IMR-90 (cell line): ENCODE measurements around the gene LRRC56. TPM values are rescaled to one million over a fixed set of nuclear protein-coding genes. Genes with fewer than 3 reads are reported as not detected.

Experiments used
- ATAC-seq: fragments of 200-7000 bp; cut with Tn5 transposase; 2 replicates; pipeline ENCODE4 v1.9.1; 2020; ENCODE audit warnings: low read depth, mild to moderate bottlenecking, moderate library complexity
- BruUV-seq: library from RNA; stranded (reverse); fragments of 400-500 nt; replicated peaks from 2 replicates; lab custom pipeline; 2021; lab: Mats Ljungman, UMichigan
- CTCF ChIA-PET: fragments of 300-600 bp; formaldehyde crosslinking; extraction: SDS; loops from one replicate; lab custom pipeline; 2021; ENCODE audit warnings: antibody characterized with exemption; lab: Yijun Ruan, JAX
- POLR2A ChIA-PET: fragments of 300-600 bp; sonication (Branson Sonifier 250); formaldehyde crosslinking; loops from one replicate; lab custom pipeline; 2022; ENCODE audit warnings: antibody characterized with exemption; ENCODE audit not compliant: unreplicated experiment; lab: Charles Lee
- DNase-seq: peaks from one replicate; pipeline ENCODE4 v3.0.0; 2013
- H2AFZ ChIP-seq: replicated peaks from 2 replicates; pipeline ENCODE3; 2013; ENCODE audit warnings: low read length, mild to moderate bottlenecking; ENCODE audit not compliant: poor library complexity
- H2AK5ac ChIP-seq: 2 replicates; pipeline ENCODE4 v1.6.1; 2013; ENCODE audit warnings: low read depth, low read length, inconsistent platforms
- H2AK9ac ChIP-seq: replicated peaks from 2 replicates; pipeline ENCODE3; 2013; ENCODE audit warnings: mild to moderate bottlenecking, low read depth, low read length, moderate library complexity; ENCODE audit not compliant: poor library complexity
- H2BK120ac ChIP-seq: 2 replicates; pipeline ENCODE4 v1.6.1; 2013; ENCODE audit warnings: low read depth, low read length, inconsistent platforms
- H2BK15ac ChIP-seq: 3 replicates; pipeline ENCODE4 v1.6.1; 2013; ENCODE audit warnings: low read depth, low read length, inconsistent platforms
- H2BK20ac ChIP-seq: 2 replicates; pipeline ENCODE4 v1.6.1; 2013; ENCODE audit warnings: low read depth, mild to moderate bottlenecking, inconsistent platforms, low read length, moderate library complexity
- H2BK5ac ChIP-seq: 2 replicates; pipeline ENCODE4 v1.6.1; 2013; ENCODE audit warnings: mild to moderate bottlenecking, low read depth, low read length, inconsistent platforms; ENCODE audit not compliant: poor library complexity, severe bottlenecking
- H3K14ac ChIP-seq: replicated peaks from 2 replicates; pipeline ENCODE4 v1.6.1; 2013; ENCODE audit warnings: low read depth, low read length, inconsistent platforms
- H3K18ac ChIP-seq: 2 replicates; pipeline ENCODE4 v1.6.1; 2013; ENCODE audit warnings: low read depth, low read length, control low read depth
- H3K23ac ChIP-seq: 2 replicates; pipeline ENCODE4 v1.6.1; 2013; ENCODE audit warnings: low read depth, low read length, inconsistent platforms
- H3K27ac ChIP-seq: 2 replicates; pipeline ENCODE4 v1.5.1; 2013; ENCODE audit warnings: mild to moderate bottlenecking, control low read depth, low read length; ENCODE audit not compliant: insufficient read depth
- H3K27me3 ChIP-seq: 2 replicates; pipeline ENCODE4 v1.6.1; 2013; ENCODE audit warnings: low read length; ENCODE audit not compliant: control insufficient read depth, insufficient read depth
- H3K36me3 ChIP-seq: 2 replicates; pipeline ENCODE4 v1.6.1; 2013; ENCODE audit warnings: low read length, mixed read lengths; ENCODE audit not compliant: control insufficient read depth, insufficient read depth
- H3K4ac ChIP-seq: 2 replicates; pipeline ENCODE4 v1.6.1; 2013; ENCODE audit warnings: low read depth, low read length, inconsistent platforms
- H3K4me1 ChIP-seq: 2 replicates; pipeline ENCODE4 v1.6.1; 2013; ENCODE audit warnings: low read length, mixed read lengths; ENCODE audit not compliant: control insufficient read depth, insufficient read depth
- H3K4me2 ChIP-seq: 2 replicates; pipeline ENCODE4 v1.6.1; 2013; ENCODE audit warnings: low read depth, mild to moderate bottlenecking, control low read depth, low read length, moderate library complexity
- H3K4me3 ChIP-seq: 2 replicates; pipeline ENCODE4 v1.5.1; 2013; ENCODE audit warnings: low read depth, mild to moderate bottlenecking, control low read depth, low read length, moderate library complexity; ENCODE audit not compliant: insufficient read depth
- H3K56ac ChIP-seq: 2 replicates; pipeline ENCODE4 v1.6.1; 2013; ENCODE audit warnings: low read length, inconsistent platforms; ENCODE audit not compliant: insufficient read depth; ENCODE audit errors: extremely low read depth
- H3K79me1 ChIP-seq, 2 experiments: 2 replicates each; pipeline ENCODE4 v1.6.1; 2013; ENCODE audit warnings: low read length in 2 of 2, inconsistent platforms in 1 of 2, low read depth in 1 of 2
- H3K9ac ChIP-seq: 2 replicates; pipeline ENCODE4 v1.6.1; 2013; ENCODE audit warnings: low read depth, low read length, control low read depth
- H3K9me1 ChIP-seq: 2 replicates; pipeline ENCODE4 v1.6.1; 2013; ENCODE audit warnings: low read length, inconsistent platforms; ENCODE audit not compliant: insufficient read depth
- H3K9me3 ChIP-seq: 2 replicates; pipeline ENCODE4 v1.6.1; 2013; ENCODE audit warnings: low read length; ENCODE audit not compliant: control insufficient read depth, insufficient read depth
- H4K20me1 ChIP-seq: 2 replicates; pipeline ENCODE4 v1.6.1; 2013; ENCODE audit warnings: low read length, inconsistent platforms; ENCODE audit not compliant: insufficient read depth
- H4K5ac ChIP-seq: 2 replicates; pipeline ENCODE4 v1.6.1; 2013; ENCODE audit warnings: mild to moderate bottlenecking, low read depth, low read length, control low read depth
- H4K8ac ChIP-seq, 2 experiments: 2 replicates each; pipeline ENCODE4 v1.6.1; 2013; ENCODE audit warnings: low read depth in 2 of 2, low read length in 2 of 2, control low read depth in 1 of 2, inconsistent platforms in 1 of 2
- H4K91ac ChIP-seq: 2 replicates; pipeline ENCODE4 v1.6.1; 2013; ENCODE audit warnings: low read depth, low read length, inconsistent platforms; ENCODE audit not compliant: insufficient read depth
- CEBPB ChIP-seq: IDR thresholded peaks from 2 replicates; pipeline ENCODE4 v1.6.1; 2012; ENCODE audit warnings: low read depth, low read length, improper control_type of control experiment
- MAZ ChIP-seq: IDR thresholded peaks from 2 replicates; pipeline ENCODE4 v1.6.1; 2012; ENCODE audit warnings: low read depth, mild to moderate bottlenecking, low read length, improper control_type of control experiment, moderate library complexity, borderline replicate concordance
- SMC3 ChIP-seq: fragments of 150-350 bp; IDR thresholded peaks from 2 replicates; pipeline ENCODE4 v1.6.1; 2016; ENCODE audit warnings: low read depth, mild to moderate bottlenecking, antibody characterized with exemption, low read length, moderate library complexity
- WGBS, 2 experiments: methylation state at CpG; one replicate each; pipeline versions ENCODE4 v1.1.5 to v1.1.7; 2013; ENCODE audit warnings: missing lambda C conversion rate in 2 of 2; ENCODE audit not compliant: insufficient read length in 1 of 2; ENCODE audit errors: extremely low coverage in 2 of 2; 5-methylcytosine and 5-hydroxymethylcytosine counted together
- dilution Hi-C: fragments of 300-500 bp; cut with HindIII; formaldehyde crosslinking; loops from one replicate; pipeline ENCODE4 v1.14.3; 2018; ENCODE audit warnings: low sequenced_read_pairs; ENCODE audit not compliant: unreplicated experiment
- in situ Hi-C: fragments of 300-500 bp; cut with MboI; formaldehyde crosslinking; loops from 3 replicates; pipeline ENCODE4 v1.14.3; 2019; ENCODE audit warnings: low sequenced_read_pairs, inconsistent platforms, mixed read lengths
- intact Hi-C: fragments of 100-400 bp; cut with micrococcal nuclease; formaldehyde crosslinking; loops from 2 replicates; pipeline ENCODE4 v1.10.0; 2022
- polyA plus RNA-seq, 3 experiments: library from polyadenylated mRNA; depleted of rRNA; stranded (reverse); fragments of >200 nt; gene quantifications; 2 replicates each; pipeline ENCODE4 v1.2.3, GENCODE V29; 2012; ENCODE audit warnings: low replicate concordance in 1 of 3
- total RNA-seq: library from RNA; depleted of rRNA; stranded (reverse); fragments of >200 nt; gene quantifications from 2 replicates; pipeline ENCODE4 v1.2.3, GENCODE V29; 2012
- TF ChIP-seq, protein P1 (sequence below): fragments of 150-350 bp; IDR thresholded peaks from 2 replicates; pipeline ENCODE4 v1.6.1; 2017; ENCODE audit warnings: mild to moderate bottlenecking, antibody characterized with exemption, low read length, low read depth

Gene LRRC56
- total and polyA plus RNA-seq, 2 of the 4 experiments (the other 2 are of a cell fraction): 0.36 to 1.3 TPM

DNA sequence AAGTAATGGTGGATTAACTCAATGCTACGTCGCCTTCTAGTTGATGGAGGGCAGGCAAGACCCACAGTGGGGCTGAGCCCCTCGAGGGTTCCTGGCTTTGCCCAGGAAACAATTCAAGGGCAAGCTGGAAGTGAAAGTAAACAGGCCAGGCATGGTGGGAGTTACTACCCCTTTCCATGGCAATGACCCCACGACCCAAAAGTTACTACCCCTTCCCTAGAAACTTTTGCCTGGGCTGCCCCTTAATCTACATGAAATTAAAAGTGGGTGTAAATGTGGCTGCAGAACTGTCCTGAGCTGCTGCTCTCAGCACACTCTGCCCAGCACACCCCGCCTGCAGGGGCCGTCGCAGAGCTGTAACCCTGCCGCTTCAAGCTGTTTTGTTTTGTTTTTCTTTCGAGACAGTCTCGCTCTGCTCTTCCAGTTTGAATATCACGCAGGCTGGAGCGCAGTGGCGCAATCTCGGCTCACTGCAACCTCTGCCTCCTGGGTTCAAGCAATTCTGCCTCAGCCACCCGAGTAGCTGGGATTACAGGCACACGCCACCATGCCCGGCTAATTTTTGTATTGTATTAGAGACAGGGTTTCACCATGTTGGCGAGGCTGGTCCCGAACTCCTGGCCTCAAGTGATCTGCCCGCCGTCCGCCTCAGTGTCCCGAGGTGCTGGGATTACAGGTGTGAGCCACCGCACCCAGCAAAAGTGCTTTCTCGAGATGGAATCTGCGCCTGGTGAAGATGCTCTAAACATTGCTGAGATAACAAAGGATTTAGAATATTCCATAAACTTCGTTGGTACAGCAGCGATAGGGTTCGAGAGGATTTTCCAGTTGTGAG lies 24.3 kb upstream of the LRRC56 start (continued):
- TF ChIP-seq MAZ: no peak

DNA sequence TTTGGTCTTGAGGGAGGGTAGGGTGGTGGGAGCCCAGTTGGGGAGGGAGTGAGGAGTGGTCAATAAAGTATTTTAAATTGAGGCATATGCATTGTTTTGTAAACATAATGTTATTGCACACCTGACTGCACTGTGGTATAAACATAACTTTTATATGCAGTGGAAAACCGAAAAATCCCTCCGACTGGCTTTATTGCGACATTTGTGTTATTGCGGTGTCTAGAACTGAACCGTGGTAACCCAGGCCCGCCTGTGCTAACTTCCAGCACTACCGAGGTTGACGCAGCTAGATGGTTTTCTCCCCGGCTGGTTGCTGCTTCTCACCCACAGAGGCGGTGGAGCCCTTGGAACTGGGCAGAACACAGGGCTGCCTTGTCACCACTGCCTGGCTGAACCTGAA lies 22.7 kb upstream of the LRRC56 start:
- peaks cover 3% of the 10 kb centered on the region; the same call in 1 of the 2 replicates for H3K9me1 ChIP-seq
- H3K9me3 ChIP-seq: peaks cover 6% of the 10 kb centered on the region; the same call in 1 of the 2 replicates
- no peak overlapping the region for H3K18ac ChIP-seq
- H2AK9ac ChIP-seq: no peak overlapping the region
- DNase-seq (no peak), ATAC-seq (no peak)
- H2BK5ac ChIP-seq: no peak overlapping the region
- H3K56ac ChIP-seq: no peak overlapping the region
- H3K27me3 ChIP-seq: no peaks in the 10 kb centered on the region
- H3K4me2 ChIP-seq: no peak overlapping the region
- no peak overlapping the region for H3K23ac ChIP-seq
- ChIA-PET CTCF (no interaction called here), POLR2A (no interaction called here)
- H2BK15ac ChIP-seq: no peak overlapping the region
- H3K4me1 ChIP-seq: no peaks in the 10 kb centered on the region
- TF ChIP-seq SMC3 (no peak), CEBPB (peak; percentile 58)
- TF ChIP-seq, protein P1, sequence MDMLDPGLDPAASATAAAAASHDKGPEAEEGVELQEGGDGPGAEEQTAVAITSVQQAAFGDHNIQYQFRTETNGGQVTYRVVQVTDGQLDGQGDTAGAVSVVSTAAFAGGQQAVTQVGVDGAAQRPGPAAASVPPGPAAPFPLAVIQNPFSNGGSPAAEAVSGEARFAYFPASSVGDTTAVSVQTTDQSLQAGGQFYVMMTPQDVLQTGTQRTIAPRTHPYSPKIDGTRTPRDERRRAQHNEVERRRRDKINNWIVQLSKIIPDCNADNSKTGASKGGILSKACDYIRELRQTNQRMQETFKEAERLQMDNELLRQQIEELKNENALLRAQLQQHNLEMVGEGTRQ: no peak
- no peak overlapping the region for H2BK20ac ChIP-seq
- dilution Hi-C loops (no loop called here), intact Hi-C loops (loop anchor here (5.0 kb wide), 1 partner anchor 307 kb away; the partner anchor contains the start of genes BET1L and RIC8A), in situ Hi-C loops (no loop called here)
- H3K27ac ChIP-seq: no peak overlapping the region
- H3K36me3 ChIP-seq: peaks cover 14% of the 10 kb centered on the region
- no peak overlapping the region for H3K4ac ChIP-seq
- H3K4me3 ChIP-seq: no peak overlapping the region
- H3K9ac ChIP-seq: no peak overlapping the region
- no TSS peak for BruUV-seq
- no peak overlapping the region for H4K5ac ChIP-seq
- H4K20me1 ChIP-seq: no peaks in the 10 kb centered on the region
- H3K79me1 ChIP-seq: peaks cover 0 to 3% of the 10 kb centered on the region in 2 experiments; a peak in 3 of 4 replicates
- H2AK5ac ChIP-seq: no peak overlapping the region
- no peak overlapping the region for H2AFZ ChIP-seq
- H2BK120ac ChIP-seq: no peak overlapping the region
- 100% methylated on average over 9 of the region's 10 CpGs; no CpG with 5 or more reads in 1 of the 2 experiments for WGBS, 2 experiments
- no peak overlapping the region for H3K14ac ChIP-seq
- H4K8ac ChIP-seq: no peak overlapping the region
- H4K91ac ChIP-seq: no peak overlapping the region
